Islet precursor cell (in vitro differentiated cells): Measurements from ENCODE around the gene HECTD3.
"Not testable (repeated sequence)": the region's sequence is repeated elsewhere in the genome, so short reads cannot be mapped to it uniquely, and the experiment has no call there.

Experiments used
- DNase-seq: peaks from one replicate; pipeline ENCODE4 v3.0.0-alpha.2; 2018

HECTD3 gene

DNA sequence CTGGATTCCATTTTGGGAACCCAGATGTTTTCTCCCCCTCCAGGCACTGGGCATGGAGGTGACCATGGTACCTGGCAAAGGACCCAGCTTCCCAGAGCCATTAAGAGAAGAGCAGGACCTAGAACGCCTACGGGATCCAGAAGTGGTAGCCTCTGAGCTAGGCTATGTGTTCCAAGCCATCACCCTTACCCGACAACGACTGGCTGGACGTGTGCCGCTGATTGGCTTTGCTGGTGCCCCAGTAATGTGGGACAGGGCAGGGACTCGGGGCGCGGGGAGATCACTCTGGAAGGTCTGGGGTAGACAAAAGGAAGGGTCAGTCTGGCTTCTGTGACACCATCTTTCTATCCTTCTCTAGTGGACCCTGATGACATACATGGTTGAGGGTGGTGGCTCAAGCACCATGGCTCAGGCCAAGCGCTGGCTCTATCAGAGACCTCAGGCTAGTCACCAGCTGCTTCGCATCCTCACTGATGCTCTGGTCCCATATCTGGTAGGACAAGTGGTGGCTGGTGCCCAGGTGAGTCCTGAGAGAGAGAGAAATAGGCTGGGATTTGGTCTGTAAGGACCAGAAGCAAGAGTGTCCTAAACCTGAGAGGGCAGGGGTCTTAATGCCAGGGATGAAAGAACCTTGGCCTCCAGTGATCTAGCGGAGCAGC, 2.6 kb upstream of the HECTD3 start:
- no peak for DNase-seq

DNA sequence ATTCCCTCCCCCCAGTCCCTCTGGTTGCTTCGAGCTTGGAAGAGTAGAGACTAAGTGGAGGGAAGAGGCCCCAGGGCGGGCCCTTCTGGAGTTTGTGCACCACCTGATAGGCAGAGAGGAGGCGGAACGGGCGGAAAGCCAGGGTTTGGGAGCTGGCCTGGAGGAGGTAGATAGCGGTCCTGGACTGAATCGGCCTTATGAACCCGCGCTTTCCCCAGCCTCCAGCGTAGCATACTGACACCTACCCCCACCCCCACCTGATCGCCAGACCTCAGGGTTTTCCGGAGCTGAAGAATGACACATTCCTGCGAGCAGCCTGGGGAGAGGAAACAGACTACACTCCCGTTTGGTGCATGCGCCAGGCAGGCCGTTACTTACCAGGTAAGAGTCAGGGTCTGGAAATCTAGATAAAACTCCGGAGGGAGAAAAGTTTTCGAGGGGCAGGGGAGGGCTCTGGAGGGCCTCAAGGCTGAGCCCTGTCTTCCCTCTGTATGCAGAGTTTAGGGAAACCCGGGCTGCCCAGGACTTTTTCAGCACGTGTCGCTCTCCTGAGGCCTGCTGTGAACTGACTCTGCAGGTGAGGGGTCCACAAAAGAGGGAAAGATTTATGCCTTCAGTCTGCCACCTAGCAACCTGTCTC, 1.6 kb upstream of the HECTD3 start:
- DNase-seq = peak; percentile 83

DNA sequence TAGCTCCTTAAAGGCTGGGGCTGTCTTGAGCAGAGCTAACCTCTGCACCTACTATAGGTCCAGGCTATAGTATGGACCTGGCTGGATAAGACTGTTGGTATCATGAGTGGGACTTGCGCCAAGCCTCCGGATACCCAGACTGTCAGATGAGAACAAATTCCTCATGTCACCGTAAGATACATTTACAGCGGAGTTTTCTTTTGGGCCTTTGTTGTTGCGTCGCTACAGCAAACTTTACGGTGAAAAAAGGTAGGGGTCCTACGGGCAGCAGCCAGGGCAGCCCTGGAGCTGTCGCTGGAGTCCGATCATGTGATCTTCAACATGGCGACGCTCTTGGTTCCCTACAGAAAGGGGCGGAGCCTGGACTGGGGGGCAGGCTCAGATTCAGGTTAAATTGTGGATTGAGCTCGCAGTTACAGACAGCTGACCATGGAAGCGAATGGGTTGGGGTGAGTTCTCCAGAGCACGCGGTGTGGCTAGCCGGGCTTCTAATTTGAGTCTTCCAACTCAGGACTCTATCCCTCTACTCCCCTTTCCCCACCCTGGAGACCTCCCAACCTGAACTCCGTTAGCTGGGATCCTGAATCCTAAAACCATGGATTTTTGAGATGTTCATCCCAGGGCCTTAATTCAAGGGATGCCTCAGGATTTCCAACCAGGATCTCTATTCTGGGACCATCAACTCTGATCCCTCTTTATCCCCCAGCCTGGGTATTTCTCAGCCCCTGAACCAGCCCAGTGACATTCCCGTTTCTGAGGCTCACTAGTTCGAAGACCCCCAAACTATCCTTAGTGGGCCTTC, 914 bp upstream of the HECTD3 start, which contains the start of gene UROD:
Gene UROD, plus strand, starts transcription at position 418 of the 802 bp plus-strand sequence. Its CDS starts 12 bp downstream, at position 430.
- DNase-seq = peak; percentile 96

DNA sequence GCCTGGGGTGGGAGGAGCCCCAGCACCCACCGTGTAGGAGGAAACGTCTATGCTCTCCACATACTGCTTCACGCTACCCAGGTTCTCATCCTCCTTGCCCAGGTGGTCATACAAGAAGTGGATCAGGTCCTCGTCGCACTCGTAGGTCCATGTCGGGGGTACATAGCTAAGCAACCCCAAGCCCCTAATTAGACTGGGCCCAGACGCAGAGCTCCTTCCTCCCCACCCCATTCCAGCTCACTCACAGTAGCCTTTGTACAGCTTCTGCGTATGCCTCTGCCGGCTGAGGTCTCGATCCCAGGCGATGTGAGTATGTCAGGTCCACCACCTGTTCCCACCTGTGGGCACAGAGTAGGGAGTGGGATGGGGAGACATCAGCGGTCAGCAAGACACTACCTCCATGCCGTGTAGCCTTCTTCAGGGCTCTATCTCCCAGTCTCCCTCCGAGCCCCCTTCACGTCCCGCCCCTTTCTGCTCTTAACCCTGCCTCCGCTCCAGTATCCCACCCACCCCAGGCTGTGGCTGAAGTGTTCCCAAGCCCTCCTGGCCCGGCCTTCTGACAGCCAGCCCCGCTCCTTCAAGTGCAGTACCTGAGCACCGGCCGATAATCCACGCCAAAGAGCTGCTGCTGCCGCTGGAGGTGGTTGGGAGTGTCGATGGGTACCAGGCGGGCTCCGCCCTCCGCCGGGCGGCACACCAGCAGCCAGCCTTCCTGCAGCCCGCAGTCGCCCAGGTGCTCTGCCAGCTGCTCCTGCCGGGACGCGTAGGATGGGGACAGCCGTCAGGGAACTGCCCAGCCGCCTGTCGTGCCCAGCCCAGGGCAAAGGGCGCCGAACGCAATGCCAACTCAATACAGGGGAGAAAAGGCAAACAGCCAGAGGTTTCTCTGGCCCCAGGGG, 919 bp downstream of the HECTD3 start:
- DNase-seq = no peak

DNA sequence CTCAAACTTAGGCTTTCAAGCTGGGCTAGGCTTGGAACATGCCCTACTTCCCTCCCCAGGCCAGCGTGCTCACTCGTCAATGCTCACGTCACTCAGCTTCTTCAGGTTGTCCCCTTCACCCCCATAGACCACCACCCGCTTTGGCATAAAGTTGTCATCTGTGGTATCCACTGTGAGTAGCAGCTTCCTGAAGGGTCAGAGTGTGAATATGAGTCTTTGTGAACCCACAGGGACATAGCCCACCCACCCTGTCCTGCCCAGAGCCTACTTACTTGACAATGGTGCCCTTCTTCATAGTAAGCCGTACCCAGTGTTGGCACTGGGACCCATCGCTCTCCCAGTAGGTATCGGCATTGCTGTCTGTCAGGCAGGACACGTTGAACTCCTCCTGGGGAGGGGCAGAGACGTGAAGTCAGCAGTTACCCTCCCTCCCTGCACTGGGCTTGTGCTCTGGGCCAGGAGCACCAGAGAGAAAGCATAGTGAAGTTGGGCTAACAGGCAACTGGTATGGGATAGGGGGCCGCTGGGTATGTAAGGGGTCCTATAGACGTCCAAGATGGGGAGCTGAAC, 1.7 kb downstream of the HECTD3 start:
- no peak for DNase-seq

DNA sequence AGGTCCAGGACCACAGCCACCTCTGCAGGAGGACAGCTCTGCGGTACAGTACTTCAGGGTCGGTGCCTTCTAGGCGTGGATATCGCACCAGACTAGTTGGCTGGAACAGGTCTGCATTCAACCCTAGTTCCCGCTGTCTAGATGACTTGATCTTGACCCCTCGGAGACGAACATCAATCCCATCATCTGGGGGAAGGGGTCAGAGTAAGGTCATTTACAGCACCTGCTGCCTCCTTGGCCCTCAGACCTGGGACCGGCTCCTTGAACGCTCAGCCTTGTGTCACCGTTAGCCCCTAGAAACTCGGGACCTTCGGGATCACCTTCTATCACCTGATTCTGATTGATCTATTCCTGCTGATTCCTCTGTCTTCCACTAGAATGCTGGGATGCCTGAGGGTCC, 2.6 kb downstream of the HECTD3 start:
- DNase-seq = no peak

DNA sequence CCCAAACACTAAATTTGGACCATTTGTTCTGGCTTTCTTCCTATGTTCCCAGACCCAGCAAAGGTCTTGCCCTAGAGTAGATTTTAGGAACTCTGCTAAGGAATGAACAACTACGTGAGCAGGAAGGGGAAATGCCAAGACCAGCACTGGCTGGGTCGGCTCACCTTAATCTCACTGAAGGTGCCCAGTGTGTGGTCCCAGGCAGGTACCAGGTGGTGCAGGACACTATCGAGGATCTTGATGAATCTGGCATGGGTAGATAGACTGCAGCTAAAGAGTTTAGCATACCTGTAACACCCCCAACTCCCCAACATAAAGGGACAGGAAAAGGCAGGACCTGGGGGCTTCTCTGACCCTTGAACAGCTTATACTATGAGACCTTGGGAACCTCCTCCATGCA, 3.0 kb downstream of the HECTD3 start:
- DNase-seq = no peak

DNA sequence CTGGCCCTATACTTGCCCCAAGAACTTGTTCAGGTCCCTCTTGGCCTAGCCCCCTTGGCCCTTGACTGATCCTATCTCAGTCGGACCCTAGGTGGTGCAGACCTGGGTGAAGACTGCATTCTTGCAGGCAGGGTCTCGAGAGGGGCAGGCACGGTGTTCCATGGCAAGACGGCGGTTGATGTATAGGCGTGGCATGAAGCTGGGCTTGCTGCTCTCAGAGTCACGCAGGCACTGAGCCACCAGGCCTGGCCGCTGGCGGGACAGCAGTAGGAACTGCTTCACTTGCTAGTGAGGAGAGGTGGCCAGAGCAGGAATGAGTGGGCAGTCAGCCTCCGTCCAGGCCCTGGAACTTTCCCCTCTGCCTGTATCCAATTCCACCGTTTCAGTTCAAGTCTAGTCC, 3.8 kb downstream of the HECTD3 start:
- DNase-seq = no peak

DNA sequence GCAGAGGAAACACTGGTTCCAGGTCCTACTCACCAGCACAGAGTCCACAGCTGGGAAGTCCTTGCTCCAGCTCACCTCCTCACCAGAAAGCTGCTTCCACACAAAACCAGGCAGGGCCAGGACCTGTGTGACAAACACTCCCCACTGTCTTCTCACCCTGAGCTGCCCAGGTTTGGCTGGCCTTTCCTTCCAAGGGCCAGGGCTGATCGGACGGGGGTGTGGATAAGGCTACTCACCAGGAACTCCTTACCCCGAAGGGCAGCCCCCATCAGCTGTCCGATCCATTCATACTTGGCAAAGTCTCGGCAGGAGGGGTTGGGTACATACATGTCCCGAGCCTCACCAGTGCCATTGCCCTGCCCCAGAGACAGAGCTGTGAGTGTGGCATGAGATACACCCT, 5.4 kb downstream of the HECTD3 start:
- DNase-seq = no peak

DNA sequence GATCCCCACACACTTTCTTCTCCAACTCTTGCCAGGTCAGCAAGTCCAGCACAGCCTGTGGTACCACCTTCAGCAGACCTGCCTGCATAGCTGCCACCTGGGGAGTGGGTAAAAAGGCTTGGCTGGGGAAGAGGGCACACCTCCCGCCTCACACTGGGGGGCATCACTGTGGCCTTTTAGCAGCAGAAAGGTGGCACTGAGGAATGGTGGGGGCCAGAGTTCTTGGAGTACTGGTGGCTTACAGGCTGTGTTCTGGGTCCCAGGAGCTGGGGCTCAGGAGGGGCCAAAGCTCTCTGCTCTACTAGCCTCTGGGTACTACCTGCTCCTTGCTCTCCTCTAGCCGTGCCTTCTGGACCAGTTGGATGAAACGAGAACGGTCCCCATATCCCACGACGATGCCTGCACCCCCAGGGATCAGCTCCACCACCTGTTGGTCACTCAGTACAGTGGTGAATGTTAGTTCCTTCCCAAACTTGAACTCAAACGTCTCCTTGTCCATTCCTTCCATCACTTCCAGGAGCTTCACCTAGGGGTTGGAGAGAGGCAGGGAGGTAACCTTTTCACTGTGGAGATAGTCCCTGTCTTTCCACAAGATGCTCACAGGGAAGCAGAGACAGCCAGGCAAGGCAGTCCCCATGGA, 6.7 kb downstream of the HECTD3 start:
- no peak for DNase-seq

DNA sequence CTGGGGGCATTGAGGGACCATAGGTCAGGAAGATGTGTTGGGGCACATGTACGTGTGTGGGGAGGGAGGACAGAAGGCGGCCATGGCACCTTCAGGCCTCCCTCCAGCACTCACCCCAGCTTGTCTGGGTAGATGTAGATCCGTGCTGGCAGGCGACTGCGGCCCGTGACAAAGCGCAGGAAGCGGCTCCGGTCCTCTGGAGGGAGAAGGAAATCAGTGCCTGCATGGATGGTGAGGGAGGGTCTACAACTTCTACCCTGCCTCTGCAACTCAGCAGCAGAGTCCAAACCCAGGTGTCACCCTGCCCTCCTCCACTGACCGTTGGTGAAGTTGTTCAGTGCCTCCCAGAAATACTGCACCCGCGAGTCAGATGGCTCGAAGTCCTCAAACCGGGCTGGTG, 7.4 kb downstream of the HECTD3 start:
- DNase-seq = no peak

DNA sequence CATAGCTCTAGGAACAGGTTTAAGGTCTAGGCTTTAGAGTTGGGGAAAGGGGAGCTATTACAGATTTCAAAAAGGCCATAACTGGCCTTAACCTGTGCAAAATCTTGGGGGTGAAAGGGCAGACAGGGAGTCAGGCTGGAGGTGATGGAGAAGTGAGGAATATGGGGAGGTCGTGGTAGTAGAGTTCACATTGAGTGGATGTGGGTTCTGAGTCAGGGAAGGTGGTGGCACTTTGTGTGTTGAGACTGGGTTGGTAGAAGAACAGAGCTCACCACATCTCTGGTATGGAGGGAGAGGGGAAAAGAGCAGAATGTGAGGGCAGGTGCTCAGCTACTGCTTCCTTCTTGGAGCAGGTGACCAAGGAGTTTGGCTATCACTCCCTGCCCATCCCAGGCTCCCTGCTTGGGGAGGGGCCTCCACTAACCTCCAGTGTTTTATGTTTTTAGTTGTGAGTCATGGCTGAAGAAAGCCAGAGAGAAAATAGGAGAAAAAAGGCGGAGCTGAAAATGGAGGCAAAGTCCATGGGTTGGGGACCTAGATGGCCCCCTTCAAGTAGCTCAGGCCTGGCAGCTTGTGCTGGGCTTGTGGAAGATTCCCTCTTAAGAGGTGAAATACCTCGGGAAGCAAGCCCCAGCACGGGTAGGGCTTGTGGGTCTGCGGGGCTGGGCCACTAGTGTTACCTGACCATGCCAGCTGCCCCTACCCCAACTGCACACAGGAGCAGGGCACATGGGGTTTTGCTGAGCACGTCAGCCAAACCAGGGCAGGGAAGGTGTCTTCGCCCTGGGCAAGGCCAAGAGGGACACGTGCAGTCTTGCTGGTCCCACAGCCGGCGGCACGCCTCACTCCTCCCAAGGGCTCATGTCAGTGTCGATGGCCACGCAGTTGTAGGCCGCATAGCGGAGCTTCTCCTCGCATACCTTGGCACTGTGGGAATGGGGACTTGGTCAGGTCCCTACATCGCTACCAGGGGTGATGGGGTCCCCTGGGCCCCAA, 8.2 kb downstream of the HECTD3 start:
- no peak for DNase-seq

DNA sequence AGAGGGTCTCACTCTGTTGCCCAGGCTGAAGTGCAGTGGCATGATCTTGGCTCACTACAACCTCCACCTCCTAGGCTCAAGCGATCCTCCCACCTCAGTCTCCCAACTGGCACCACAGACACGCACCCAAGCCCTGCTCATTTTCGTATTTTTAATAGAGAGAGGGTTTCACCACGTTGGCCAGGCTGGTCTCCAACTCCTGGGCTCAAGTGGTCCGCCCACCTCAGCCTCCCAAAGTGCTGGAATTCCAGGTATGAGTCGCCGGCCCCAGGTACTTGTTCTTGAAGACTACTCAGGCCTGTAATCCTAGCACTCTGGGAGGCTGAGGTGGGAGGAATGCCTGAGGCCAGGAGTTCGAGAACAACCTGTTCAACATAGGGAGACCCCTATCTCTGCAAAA, 9.5 kb downstream of the HECTD3 start:
- not testable (repeated sequence) for DNase-seq

DNA sequence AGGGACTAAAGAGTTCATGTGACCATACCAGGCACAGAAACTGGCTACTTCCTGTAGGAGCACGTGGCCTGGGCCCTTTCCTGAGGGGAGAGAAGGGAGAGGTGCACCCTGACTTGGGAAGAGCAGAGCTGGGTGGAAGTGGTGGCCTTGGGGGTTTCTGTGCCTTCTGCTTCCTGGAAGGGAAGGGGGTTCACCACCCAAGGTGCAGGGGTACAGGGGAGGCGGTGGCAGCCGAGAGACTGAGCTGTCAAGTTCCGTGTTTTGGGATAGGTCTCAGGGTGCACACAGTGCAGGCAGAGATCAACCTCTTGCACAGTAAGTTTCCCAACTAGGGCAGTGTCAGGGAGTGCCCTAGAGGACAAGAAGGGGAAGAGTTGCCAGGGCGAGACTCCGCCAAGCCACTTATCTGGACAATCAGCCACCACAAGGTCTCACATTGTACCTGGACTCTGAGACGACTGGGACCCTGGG, 10.1 kb downstream of the HECTD3 start:
- DNase-seq = no peak

DNA sequence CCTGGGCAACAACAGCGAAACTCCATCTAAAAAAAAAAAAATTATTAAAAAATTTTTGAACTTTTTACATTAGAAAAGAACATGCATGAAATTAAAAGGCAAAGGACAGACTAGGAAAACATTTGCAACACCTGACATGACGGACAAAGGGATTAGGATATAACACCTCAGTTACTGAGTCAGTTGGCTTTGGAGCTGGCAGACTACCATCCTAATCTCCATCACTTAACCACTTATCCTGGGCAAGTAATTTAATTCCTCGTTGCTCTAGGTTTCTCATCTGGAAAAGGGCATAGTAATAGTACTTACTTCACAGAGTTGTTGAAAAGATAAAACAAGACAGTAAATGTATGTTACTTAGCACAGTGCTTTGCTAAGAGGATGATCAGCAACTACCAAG, 11.9 kb downstream of the HECTD3 start:
- DNase-seq = no peak

DNA sequence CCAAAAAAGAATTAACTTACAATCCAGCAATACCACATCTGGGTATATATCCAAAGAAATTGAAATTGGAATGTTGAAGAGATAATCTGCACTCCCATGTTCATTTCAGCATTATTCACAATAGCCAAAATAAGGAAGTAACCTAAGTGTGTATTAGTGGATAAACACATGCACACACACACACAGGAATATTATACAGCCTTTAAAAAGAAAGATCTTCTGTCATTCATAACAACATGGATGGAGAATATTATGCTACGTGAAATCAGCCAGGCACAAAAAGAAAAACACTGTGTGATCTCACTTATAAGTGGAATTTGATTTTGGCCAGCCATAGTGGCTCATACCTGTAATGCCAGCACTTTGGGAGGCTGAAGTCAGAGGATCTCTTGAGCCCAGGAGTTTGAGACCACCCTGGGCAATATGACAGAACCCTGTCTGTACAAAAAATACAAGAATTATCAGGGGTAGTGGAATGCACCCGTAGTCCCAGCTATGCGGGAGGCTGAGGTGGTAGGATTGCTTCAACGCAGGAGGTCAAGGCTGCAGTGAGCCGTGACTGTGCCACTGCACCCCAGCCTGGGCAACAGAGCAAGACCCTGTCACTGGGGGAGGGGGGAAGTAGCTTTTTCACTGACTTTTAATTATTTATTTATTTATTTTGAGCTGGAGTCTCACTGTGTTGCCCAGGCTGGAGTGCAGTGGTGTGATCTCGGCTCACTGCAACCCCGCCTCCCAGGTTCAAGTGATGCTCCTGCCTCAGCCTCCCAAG, 15.5 kb downstream of the HECTD3 start:
- DNase-seq = no peak

DNA sequence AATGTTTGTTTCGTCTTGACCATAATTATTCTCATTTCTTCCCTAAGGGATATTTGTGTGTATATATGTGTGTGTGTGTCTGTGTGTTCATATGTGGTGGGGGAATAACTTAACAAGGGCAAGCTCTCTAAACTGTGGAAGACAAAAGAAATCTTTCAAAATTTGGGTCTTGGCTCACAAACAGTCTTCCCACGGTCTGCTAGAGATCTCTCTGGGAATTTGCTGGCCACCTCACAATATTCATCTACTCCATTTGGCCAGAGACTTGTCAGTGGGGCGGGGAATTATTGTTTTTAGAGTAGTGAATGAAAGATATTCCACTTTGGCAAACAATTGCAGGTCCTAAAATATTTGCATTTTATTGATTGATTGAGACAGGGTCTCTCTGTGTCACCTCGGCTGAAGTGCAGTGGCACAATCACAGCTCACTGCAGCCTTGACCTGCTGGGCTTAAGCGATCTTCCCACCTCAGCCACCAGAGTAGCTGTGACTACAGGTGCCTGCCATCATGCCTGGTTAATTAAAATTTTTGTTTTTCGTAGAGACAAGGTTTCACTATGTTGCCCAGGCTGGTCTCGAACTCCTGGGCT, 16.7 kb downstream of the HECTD3 start:
- DNase-seq = no peak

DNA sequence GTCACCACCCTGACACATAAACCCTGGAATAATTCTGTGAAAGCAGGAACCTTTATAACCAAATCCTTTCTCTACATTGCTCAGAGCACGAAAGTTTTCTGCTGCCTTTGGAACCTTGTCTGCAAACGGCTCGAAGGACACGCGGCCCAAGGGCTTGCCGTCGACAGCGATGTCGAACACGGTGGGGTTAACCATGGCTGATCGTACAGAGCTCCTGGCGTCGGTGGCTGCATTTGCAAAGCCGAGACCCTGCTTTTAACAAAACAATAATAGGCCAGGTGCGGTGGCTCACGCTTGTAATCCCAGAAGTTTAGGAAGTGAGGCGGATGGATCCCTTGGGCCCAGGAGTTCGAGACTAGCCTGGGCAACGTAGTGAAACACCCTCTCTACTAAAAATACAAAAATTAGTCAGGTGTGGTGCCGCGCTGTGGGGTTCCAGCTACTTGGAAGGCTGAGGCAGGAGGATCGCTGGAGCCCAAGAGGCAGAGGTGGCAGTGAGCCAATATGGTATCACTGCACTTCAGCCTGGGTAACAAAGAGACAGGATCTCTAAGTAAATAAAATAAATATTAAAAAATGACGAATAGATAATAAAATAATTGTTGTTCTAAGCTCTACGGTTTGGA, 22.5 kb downstream of the HECTD3 start:
- no peak for DNase-seq
